ENCODE data around the gene NLRC3. TPM values are rescaled to one million over a fixed set of nuclear protein-coding genes. Genes with fewer than 3 reads are reported as not detected.

Gene NLRC3
- polyA plus RNA-seq, 1 experiment, result not detected

DNA sequence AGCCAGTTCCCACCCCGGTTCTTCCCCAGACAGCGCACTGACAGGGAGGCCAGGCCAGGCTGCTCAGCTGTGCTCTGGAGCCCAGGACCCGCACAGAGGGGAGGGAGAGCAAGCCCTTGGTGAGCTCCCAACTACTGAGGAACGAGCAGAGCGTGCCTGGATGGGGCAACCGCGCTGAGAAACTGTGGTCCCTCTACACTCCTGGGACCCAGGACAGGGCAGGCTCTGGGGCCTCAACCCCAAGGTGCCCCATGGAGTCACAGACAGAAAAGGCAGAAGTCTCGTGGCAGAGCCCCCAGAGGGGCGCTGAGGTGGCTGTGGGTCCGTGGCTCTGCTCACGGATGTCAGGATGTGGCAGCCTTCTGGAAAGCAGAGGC lies 17.9 kb upstream of the NLRC3 start:
- H3K27ac ChIP-seq (ENCODE audit: low read depth, low read length), result no peak overlapping the region
- H3K4me3 ChIP-seq (ENCODE audit: low read depth, low read length), result no peak overlapping the region
- no peak for DNase-seq (ENCODE audit: low read depth, low spot score)
- TF ChIP-seq, protein P1, sequence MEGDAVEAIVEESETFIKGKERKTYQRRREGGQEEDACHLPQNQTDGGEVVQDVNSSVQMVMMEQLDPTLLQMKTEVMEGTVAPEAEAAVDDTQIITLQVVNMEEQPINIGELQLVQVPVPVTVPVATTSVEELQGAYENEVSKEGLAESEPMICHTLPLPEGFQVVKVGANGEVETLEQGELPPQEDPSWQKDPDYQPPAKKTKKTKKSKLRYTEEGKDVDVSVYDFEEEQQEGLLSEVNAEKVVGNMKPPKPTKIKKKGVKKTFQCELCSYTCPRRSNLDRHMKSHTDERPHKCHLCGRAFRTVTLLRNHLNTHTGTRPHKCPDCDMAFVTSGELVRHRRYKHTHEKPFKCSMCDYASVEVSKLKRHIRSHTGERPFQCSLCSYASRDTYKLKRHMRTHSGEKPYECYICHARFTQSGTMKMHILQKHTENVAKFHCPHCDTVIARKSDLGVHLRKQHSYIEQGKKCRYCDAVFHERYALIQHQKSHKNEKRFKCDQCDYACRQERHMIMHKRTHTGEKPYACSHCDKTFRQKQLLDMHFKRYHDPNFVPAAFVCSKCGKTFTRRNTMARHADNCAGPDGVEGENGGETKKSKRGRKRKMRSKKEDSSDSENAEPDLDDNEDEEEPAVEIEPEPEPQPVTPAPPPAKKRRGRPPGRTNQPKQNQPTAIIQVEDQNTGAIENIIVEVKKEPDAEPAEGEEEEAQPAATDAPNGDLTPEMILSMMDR (IDR thresholded peaks at IDR 0.05; ENCODE audit: low read depth, low read length), result no peak
- CTCF ChIA-PET, result no interaction called here
- no peaks in the 10 kb centered on the region for H3K27me3 ChIP-seq (ENCODE audit: control insufficient read depth, insufficient read depth, low read length)
- POLR2A ChIA-PET, result no interaction called here
- peaks cover 8% of the 10 kb centered on the region for H3K9me3 ChIP-seq (ENCODE audit: control insufficient read depth, insufficient read depth, low read length)

- Histone ChIP-seq H3K9me3 (ENCODE audit: control insufficient read depth, insufficient read depth, low read length) (peaks cover 6% of the 10 kb centered on the region; the same call in 1 of the 2 replicates), H3K27ac (ENCODE audit: low read depth, low read length) (no peak overlapping the region), H3K4me3 (ENCODE audit: low read depth, low read length) (no peak overlapping the region), H3K27me3 (ENCODE audit: control insufficient read depth, insufficient read depth, low read length) (no peaks in the 10 kb centered on the region)
- CTCF ChIA-PET, result no interaction called here
- POLR2A ChIA-PET, result no interaction called here
- no peak for DNase-seq (ENCODE audit: low read depth, low spot score)
- TF ChIP-seq, protein P1 (IDR thresholded peaks at IDR 0.05; ENCODE audit: low read depth, low read length), result no peak
Observed at GRCh38 chr16:3594316-3595109, 17.3 kb upstream of the NLRC3 start.

- no peak overlapping the region for H3K27ac ChIP-seq (ENCODE audit: low read depth, low read length)
- ChIA-PET CTCF (no interaction called here), POLR2A (interaction anchor here (0.5 kb wide), 1 partner anchor 66 kb away, joined by 4 read pairs; no protein-coding TSS in a partner anchor)
- H3K4me3 ChIP-seq (ENCODE audit: low read depth, low read length), result no peak overlapping the region
- H3K9me3 ChIP-seq (ENCODE audit: control insufficient read depth, insufficient read depth, low read length), result peaks cover 5% of the 10 kb centered on the region; the same call in 1 of the 2 replicates
- no peak for DNase-seq (ENCODE audit: low read depth, low spot score)
- H3K27me3 ChIP-seq (ENCODE audit: control insufficient read depth, insufficient read depth, low read length), result no peaks in the 10 kb centered on the region
- TF ChIP-seq, protein P1 (IDR thresholded peaks at IDR 0.05; ENCODE audit: low read depth, low read length), result no peak
Observed at GRCh38 chr16:3592559-3592958, 15.4 kb upstream of the NLRC3 start.

GRCh38 chr16:3591991-3592390 lies 14.8 kb upstream of the NLRC3 start:
- no peak overlapping the region for H3K27ac ChIP-seq (ENCODE audit: low read depth, low read length)
- H3K9me3 ChIP-seq (ENCODE audit: control insufficient read depth, insufficient read depth, low read length), result peaks cover 5% of the 10 kb centered on the region; the same call in 1 of the 2 replicates
- DNase-seq (ENCODE audit: low read depth, low spot score), result no peak
- TF ChIP-seq, protein P1 (IDR thresholded peaks at IDR 0.05; ENCODE audit: low read depth, low read length), result no peak
- ChIA-PET CTCF (no interaction called here), POLR2A (no interaction called here)
- no peaks in the 10 kb centered on the region for H3K27me3 ChIP-seq (ENCODE audit: control insufficient read depth, insufficient read depth, low read length)
- H3K4me3 ChIP-seq (ENCODE audit: low read depth, low read length), result no peak overlapping the region

DNA sequence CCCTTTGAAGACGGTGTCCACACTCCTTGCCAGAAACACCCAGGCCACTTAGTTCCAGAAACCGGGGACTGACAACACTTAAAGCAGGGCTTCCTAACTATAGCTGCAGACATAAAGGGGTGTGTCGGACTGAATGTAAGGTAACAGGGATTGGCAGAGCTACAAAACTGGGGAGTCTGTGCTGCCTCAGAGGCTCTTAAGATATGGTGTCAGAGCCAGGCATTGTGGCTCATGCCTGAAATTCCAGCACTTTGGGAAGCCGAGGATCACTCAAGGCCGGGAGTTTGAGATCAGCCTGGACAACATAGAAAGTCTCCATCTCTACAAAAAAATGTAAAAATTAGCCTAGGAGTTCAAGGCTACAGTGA lies 14.2 kb upstream of the NLRC3 start:
- CTCF ChIA-PET, result interaction anchor here (0.6 kb wide), 1 partner anchor 35 kb away, joined by 4 read pairs; no protein-coding TSS in a partner anchor
- no peak overlapping the region for H3K27ac ChIP-seq (ENCODE audit: low read depth, low read length)
- DNase-seq (ENCODE audit: low read depth, low spot score), result no peak
- peaks cover 5% of the 10 kb centered on the region; the same call in 1 of the 2 replicates for H3K9me3 ChIP-seq (ENCODE audit: control insufficient read depth, insufficient read depth, low read length)
- no peak overlapping the region for H3K4me3 ChIP-seq (ENCODE audit: low read depth, low read length)
- TF ChIP-seq, protein P1 (IDR thresholded peaks at IDR 0.05; ENCODE audit: low read depth, low read length), result no peak
- POLR2A ChIA-PET, result no interaction called here
- no peaks in the 10 kb centered on the region for H3K27me3 ChIP-seq (ENCODE audit: control insufficient read depth, insufficient read depth, low read length)

Measured in AG04450 (cell line).